HG03159 (cell line): Measurements from ENCODE around the gene JMJD1C.
"Not testable (repeated sequence)": the region's sequence is repeated elsewhere in the genome, so short reads cannot be mapped to it uniquely, and the experiment has no call there.

Source experiments
- ATAC-seq: cut with Tn5 transposase; IDR thresholded peaks from one replicate; pipeline ENCODE4 v1.9.1; 2021; ENCODE audit warnings: mild to moderate bottlenecking, moderate library complexity; ENCODE audit not compliant: unreplicated experiment

Gene JMJD1C, protein sequence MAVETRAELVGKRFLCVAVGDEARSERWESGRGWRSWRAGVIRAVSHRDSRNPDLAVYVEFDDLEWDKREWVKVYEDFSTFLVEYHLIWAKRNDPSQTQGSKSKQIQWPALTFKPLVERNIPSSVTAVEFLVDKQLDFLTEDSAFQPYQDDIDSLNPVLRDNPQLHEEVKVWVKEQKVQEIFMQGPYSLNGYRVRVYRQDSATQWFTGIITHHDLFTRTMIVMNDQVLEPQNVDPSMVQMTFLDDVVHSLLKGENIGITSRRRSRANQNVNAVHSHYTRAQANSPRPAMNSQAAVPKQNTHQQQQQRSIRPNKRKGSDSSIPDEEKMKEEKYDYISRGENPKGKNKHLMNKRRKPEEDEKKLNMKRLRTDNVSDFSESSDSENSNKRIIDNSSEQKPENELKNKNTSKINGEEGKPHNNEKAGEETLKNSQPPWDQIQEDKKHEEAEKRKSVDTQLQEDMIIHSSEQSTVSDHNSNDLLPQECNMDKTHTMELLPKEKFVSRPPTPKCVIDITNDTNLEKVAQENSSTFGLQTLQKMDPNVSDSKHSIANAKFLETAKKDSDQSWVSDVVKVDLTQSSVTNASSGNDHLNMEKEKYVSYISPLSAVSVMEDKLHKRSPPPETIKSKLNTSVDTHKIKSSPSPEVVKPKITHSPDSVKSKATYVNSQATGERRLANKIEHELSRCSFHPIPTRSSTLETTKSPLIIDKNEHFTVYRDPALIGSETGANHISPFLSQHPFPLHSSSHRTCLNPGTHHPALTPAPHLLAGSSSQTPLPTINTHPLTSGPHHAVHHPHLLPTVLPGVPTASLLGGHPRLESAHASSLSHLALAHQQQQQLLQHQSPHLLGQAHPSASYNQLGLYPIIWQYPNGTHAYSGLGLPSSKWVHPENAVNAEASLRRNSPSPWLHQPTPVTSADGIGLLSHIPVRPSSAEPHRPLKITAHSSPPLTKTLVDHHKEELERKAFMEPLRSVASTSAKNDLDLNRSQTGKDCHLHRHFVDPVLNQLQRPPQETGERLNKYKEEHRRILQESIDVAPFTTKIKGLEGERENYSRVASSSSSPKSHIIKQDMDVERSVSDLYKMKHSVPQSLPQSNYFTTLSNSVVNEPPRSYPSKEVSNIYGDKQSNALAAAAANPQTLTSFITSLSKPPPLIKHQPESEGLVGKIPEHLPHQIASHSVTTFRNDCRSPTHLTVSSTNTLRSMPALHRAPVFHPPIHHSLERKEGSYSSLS (N-terminal part only)

DNA sequence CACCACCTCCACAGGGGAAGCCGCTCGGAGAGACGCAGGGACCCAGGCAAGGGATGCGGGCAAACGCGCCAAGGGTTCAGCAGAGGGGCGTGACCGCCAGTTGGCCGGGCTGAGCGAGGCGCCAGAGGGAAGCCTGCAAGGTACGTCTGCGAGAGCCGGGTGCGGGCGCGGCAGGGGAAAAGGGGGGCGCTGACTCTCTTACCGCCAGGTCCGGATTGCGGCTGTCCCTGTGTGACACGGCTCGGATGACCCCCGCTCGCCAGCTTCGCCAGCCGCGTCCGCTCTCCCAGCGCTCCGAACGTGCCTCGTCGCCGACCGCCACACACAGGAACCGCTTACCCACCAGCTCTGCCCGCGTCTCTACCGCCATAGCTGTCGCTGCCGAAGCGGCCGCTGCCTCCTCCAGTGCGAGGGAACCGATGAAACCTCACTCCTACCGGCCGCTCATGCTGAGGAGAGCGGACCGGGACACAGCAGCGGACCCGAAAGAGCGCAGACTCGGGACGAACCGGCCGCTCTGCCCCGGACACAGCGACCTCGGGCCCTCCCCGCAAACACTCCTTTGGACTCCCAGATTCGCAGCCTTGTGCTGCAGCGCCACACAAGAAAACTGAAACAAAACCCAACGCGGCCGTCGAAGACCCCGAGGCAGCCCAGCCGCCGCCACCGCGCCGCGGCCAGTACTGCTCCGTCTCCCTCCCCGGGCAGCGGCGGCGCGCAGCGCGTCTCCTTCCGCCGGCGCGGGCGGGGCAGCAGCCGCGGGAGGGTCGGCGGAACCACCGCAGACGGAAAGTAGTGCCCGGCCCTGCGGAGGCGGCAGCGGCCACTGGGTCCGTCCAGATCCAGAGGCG is at the start of gene JMJD1C:
JMJD1C (minus strand) TSS at position 685 of the 851 bp plus-strand sequence; CDS start at position 370, 315 bp downstream.
- peak; percentile 74 for ATAC-seq

- ATAC-seq: no peak
Measured at GRCh38 chr10:63515002-63515763, 49.4 kb upstream of the JMJD1C start.

GRCh38 chr10:63506554-63506953 is 40.8 kb upstream of the JMJD1C start:
- no peak for ATAC-seq

DNA sequence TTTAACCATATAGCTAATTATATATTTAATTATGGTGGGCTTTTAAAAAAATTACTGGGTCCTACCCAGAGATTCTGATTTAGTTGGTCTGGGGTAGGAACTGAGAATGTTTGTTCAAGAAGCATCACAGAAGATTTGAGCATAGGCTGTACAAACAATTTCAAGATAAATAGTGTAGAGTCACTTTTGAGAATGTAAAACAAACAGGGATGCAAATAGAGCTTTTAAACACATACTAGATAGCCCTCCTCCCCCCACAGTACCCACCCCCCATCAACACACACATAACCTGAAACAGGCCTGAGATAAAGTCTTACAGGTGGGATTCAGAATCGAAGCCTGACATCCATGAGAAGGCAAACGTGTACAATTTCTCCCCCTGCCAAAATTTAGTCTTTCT is 39.8 kb upstream of the JMJD1C start:
- ATAC-seq: no peak

DNA sequence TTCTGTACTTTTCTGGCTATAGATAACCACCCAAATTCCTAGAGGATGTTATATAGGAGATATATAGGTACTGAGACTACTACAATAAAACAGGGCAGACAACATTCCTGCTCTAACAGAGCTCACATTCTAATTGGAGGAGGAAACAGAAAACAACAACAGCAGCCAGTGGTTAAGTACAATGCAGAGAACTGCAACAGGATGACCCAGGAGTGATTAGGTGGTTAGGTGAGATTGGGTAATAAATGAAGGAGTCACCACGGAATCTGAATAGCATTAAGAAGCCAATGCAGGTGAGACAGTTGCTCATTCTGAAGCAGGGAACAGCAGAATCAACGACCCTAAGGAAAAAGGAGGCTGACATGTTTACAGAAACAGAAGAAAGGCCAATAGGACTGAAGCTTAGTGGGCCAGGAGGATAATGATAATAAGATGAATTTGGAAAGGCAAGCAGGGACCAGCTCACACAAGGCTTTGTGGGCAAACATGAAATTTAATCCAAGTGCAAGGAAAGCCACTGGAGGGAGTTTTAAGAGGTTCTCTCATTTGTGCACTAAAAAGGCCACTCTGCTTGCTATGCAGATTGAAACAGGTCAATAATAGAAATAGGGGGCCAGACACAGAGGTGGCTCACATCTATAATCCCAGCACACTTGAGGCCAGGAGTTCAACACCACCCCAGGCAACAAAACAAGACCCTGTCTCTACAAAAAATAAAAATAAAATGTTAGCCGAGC is 38.5 kb upstream of the JMJD1C start:
- no peak for ATAC-seq

- ATAC-seq: no peak
Measured at GRCh38 chr10:63503395-63503794, 37.6 kb upstream of the JMJD1C start.

DNA sequence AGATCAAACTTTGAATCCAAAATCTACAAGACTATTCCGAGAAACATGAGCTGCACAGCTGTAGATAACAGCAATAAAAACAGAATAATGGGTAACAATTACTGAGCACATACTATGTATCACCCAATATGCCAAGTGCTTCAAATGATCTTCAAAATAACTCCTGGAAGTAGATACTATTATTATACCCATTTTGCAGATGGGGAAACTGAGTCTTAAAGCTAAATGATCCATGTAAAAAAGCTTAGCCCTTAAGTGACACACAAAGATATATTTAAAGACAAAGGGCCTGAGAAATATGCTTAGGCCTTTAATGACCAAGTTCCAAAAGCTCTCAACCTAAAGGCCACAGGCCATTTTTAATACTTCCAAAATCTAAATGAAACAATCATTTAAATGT is 37.1 kb upstream of the JMJD1C start:
- ATAC-seq: no peak

DNA sequence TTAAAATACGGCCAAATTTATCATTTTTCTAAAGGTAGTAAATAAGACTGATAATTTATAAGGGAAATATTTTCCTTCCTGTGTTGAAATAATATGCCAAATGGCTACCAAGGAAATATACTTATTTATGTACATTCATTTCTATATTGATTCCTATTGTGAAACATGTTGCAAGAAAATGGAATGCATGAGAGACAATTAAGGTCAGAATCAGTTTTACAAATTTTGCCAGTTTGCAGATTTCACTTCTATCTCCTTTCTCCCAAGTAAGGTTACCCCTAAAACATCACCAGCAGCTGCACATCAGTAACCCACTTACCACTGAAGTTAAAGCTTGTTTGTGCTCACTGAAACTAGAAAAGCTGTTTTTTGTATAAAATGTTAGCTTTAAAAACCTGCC is 36.2 kb upstream of the JMJD1C start:
- no peak for ATAC-seq

DNA sequence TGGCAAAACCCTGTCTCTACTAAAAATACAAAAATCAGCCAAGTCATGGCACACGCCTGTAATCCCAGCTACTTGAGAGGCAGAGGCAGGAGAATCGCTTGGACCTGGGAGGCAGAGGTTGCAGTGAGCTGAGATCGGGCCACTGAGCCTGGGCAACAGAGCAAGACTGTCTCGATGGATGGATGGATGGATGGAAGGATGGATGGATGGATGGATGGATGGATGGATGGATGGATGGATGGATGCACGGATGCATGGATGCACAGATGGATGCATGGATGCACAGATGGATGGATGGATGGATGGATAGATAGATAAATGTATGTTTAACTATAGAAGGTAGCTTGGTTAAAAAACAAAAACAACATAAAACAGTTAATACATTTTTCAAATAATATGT is 34.8 kb upstream of the JMJD1C start:
- ATAC-seq: not testable (repeated sequence)

- no peak for ATAC-seq
Measured at GRCh38 chr10:63498665-63499064, 32.9 kb upstream of the JMJD1C start.

DNA sequence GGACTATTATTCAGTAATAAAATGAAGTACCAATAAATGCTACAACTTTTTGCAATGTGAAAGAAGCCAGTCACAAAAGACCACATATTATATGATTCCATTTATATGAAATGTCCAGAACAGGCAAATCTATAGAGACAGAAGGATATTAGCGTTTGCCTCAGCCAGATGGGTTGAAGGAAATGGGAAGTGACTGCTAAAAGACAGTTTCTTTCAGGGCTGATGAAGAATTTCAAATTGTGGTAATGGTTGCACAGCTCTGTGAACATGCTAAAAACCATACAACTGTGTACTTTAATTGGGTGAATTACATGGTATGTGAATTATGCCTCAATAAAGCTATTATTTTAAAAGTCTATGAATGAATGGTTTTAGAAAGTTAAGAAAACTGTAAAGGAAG is 31.5 kb upstream of the JMJD1C start:
- ATAC-seq: no peak

- no peak for ATAC-seq
Measured at GRCh38 chr10:63496561-63496960, 30.8 kb upstream of the JMJD1C start.

DNA sequence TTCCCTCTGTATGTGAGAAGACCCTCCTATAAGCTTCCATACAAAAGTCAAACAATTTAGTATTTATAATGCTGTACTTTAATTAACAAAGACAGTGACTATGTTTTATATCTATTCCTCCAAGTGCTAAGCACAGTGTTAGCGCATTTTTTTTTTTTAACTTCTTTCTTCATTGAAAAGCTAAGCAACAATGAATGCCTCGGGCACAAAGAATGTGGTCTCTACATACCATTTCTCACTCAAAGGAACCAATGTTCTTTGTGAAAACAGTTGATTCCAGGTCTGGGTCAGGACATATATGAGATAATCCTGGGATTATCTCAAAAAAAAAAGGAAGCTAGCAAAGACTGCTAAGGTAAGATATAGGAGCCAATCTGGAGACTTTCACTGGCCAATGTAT is 29.2 kb upstream of the JMJD1C start:
- ATAC-seq: no peak

DNA sequence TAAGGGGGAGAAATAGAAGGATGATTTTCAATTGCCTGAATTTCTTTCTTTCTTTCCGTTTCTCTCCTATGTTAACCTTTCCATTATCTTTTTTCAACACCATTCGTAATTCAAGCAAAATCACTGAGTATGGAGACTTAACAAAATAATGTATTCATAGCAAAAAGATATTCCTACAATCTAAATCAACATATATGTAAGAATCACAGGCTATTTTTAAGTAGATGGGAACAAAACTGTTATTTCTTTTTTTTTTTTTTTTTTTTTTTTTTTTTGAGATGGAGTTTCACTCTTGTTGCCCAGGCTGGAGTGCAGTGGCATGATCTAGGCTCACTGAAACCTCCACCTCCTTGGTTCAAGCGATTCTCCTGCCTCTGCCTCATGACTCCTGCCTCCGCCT is 27.2 kb upstream of the JMJD1C start:
- ATAC-seq: no peak

DNA sequence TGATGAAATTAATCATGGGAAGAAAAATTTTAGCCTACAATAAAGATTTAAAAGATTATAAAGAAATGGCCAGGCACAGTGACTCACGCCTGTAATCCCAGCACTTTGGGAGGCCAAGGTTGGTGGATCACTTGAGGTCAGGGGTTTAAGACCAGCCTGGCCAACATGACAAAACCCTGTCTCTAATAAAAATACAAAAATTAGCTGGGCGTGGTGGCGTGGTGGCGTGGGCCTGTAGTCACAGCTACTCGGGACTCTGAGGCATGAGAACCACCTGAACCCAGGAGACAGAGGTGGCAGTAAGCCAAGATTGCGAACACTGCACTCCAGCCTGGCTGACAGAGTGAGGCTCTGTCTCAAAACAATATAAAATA is 26.5 kb upstream of the JMJD1C start:
- not testable (repeated sequence) for ATAC-seq

- ATAC-seq: no peak
Measured at GRCh38 chr10:63491588-63492316, 26.0 kb upstream of the JMJD1C start.

DNA sequence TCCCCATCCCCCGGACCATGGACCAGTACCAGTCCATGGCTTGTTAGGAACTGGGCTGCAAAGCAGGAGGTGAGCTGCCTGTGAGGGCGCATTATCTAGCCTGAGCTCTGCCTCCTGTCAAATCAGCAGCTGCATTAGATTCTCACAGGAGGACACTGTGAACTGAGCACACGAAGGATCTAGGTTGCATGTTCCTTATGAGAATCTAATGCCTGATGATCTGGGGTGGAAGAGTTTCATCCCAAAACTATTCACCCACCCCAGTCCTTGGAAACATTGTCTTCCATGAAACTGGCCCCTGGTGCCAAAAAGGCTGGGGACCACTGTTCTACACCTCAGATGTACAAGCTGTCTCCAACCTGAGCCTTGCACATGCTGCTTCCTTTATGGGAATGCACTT is 24.1 kb upstream of the JMJD1C start:
- ATAC-seq: no peak

DNA sequence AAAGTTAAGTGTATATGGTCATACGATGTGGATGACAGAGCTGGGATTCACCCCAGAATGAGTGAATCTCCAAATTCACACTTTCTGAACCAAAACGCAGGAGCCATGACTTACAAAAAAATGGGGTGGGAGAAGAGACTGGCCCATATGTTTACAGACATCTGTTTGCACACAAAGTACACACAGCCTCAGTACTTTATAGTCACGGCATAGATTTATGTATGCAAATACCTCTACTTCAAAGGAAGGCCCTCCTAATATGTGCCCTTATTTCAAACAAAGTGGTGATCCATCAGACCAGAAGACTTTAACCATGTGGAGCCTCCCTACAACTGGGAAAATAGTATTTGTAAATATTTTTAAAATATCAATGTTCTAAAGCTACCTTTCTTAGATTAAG is 22.2 kb upstream of the JMJD1C start:
- no peak for ATAC-seq
